ENCODE measurements around the gene CYP4F8. TPM values are rescaled to one million over a fixed set of nuclear protein-coding genes. Genes with fewer than 3 reads are reported as not detected.
A peak's percentile ranks its signal among the peaks of the same experiment; 100 is the strongest.

Gene CYP4F8
- total RNA-seq, 1 donor from 2014 or later = 0.98 TPM

- Histone ChIP-seq H3K27me3 (no peaks in the 10 kb centered on the region), H3K4me3 (no peak overlapping the region), H3K9me3 (no peaks in the 10 kb centered on the region), H3K27ac (no peak overlapping the region), H3K36me3 (no peaks in the 10 kb centered on the region), H3K4me1 (peaks cover 38% of the 10 kb centered on the region)
- DNase-seq (ENCODE audit: extremely low spot score in 2 of 2) = no peak
- TF ChIP-seq CTCF (IDR thresholded peaks at IDR 0.05) (no peak), POLR2AphosphoS5 (IDR thresholded peaks at IDR 0.05; ENCODE audit: insufficient read depth in 1 of 2, low read depth in 1 of 2) (no peak), POLR2A (IDR thresholded peaks at IDR 0.05) (no peak)
- intact Hi-C loops (cut with DNase I) = no loop called here
Observed at GRCh38 chr19:15669891-15670290, 54.9 kb downstream of the CYP4F8 start.

GRCh38 chr19:15671237-15671821 is 56.3 kb downstream of the CYP4F8 start:
- no peaks in the 10 kb centered on the region for H3K36me3 ChIP-seq
- H3K27me3 ChIP-seq = no peaks in the 10 kb centered on the region
- no peak for DNase-seq (ENCODE audit: extremely low spot score in 2 of 2)
- TF ChIP-seq POLR2A (IDR thresholded peaks at IDR 0.05) (no peak), CTCF (IDR thresholded peaks at IDR 0.05) (no peak), POLR2AphosphoS5 (IDR thresholded peaks at IDR 0.05; ENCODE audit: insufficient read depth in 1 of 2, low read depth in 1 of 2) (no peak)
- no peaks in the 10 kb centered on the region for H3K9me3 ChIP-seq
- intact Hi-C loops (cut with DNase I) = no loop called here
- no peak overlapping the region for H3K27ac ChIP-seq
- H3K4me1 ChIP-seq = peaks cover 38% of the 10 kb centered on the region
- H3K4me3 ChIP-seq = no peak overlapping the region

DNA sequence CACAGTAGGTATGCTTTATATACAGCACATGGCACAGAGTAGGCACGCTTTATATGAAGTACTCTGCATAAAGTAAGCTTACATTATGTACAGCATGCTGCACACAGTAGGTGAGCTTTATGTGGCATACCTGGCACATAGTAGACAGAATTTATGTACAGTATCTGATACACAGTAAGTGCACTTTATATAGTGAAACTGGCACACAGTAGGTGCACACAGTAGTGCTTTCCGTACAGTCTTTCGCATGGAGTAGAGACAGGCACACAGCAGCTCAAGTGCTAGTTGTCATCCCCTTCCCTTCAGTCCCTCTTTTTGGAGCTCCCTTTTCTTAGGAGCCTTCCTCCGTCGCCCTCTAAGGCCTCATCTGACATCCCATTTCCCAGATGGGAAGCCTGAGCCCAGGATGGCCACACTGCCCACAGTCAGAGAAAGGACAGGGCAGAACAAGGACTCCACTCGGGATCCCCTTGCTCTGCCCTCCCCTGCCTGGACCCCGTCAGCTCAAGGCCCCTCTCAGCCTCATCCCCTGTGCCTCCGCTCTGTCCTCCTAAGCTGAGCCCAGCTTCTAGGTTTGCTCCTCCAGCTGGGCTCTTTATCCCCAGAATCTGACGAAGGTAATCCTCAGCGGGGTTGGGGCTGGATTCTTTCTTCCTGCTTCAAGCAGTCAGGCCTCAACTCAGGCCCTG is 57.0 kb downstream of the CYP4F8 start:
- DNase-seq (ENCODE audit: extremely low spot score in 2 of 2) = no peak
- Histone ChIP-seq H3K4me1 (peaks cover 38% of the 10 kb centered on the region), H3K27me3 (no peaks in the 10 kb centered on the region), H3K36me3 (no peaks in the 10 kb centered on the region), H3K4me3 (no peak overlapping the region), H3K27ac (peak overlapping the region; percentile 70), H3K9me3 (no peaks in the 10 kb centered on the region)
- no peak for TF ChIP-seq POLR2A (IDR thresholded peaks at IDR 0.05)
- no peak for TF ChIP-seq CTCF (IDR thresholded peaks at IDR 0.05)
- no peak for TF ChIP-seq POLR2AphosphoS5 (IDR thresholded peaks at IDR 0.05; ENCODE audit: insufficient read depth in 1 of 2, low read depth in 1 of 2)
- intact Hi-C loops (cut with DNase I) = no loop called here

DNA sequence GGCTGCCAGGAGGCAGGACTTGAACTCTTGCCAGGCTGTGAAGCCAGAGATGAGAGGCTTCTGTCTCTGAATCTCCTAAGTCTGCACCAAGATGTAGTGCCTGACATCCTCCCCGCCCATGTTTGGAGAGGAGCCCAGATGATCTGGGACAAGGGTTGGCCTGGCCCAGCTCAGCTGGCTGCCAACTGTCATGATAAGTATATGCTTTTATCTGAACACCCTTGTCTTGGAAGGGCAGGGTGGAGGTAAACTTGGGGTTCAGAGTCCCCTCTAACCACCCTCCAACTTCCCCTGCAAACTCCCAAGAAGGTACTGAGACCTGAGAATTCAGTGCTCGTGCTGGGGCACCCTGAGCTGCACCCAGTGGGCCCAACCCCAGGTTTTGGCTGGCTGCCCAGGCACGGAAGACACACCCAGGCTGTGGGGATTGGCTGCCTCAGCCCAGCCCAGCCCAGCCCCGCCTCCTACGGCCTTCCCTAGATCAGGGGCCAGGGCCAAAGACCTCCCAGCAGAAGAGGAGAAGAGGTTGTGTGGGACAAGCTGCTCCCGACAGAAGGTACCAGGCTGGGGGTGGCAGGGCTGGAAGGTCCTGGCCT is 57.7 kb downstream of the CYP4F8 start, which contains the start of gene CYP4F12:
Gene CYP4F12 (plus strand): TSS at position 508 of the 596 bp plus-strand sequence. CDS start 443 bp downstream, outside the sequence.
- Histone ChIP-seq H3K4me1 (peaks cover 38% of the 10 kb centered on the region), H3K27me3 (no peaks in the 10 kb centered on the region), H3K27ac (peak within 1 kb of the TSS; percentile 70), H3K9me3 (no peaks in the 10 kb centered on the region), H3K4me3 (peak within 1 kb of the TSS; percentile 26 to 35), H3K36me3 (no peaks in the 10 kb centered on the region)
- peak; percentile 93 to 95 for DNase-seq (ENCODE audit: extremely low spot score in 2 of 2)
- intact Hi-C loops (cut with DNase I) = no loop called here
- TF ChIP-seq CTCF (IDR thresholded peaks at IDR 0.05) (no peak), POLR2AphosphoS5 (IDR thresholded peaks at IDR 0.05; ENCODE audit: insufficient read depth in 1 of 2, low read depth in 1 of 2) (peak; percentile 50 to 73)

Data from vagina (tissue), 2 donors.